Liver (tissue), 9 donors: ENCODE data around the gene NAALADL1. TPM values are rescaled to one million over a fixed set of nuclear protein-coding genes. Genes with fewer than 3 reads are reported as not detected.
A peak's percentile ranks its signal among the peaks of the same experiment; 100 is the strongest.

Source experiments
- DNase-seq: peaks from one replicate; pipeline ENCODE4 v3.0.0-alpha.2; 2017; ENCODE audit warnings: low spot score
- H3K27ac ChIP-seq, 2 donors: one replicate each; pipeline ENCODE4 v1.7.0; 2013; ENCODE audit warnings: inconsistent platforms in 2 of 2, low read length in 2 of 2, control low read depth in 1 of 2, low read depth in 1 of 2, mild to moderate bottlenecking in 1 of 2
- H3K27me3 ChIP-seq, 4 donors: one replicate each; pipeline versions ENCODE4 v1.6.1 to v1.7.0; 2013; ENCODE audit warnings: low read length in 3 of 4, inconsistent platforms in 1 of 4, mild to moderate bottlenecking in 1 of 4, moderate library complexity in 1 of 4; ENCODE audit not compliant: control insufficient read depth in 4 of 4, insufficient read depth in 4 of 4
- H3K36me3 ChIP-seq, 4 donors: one replicate each; pipeline versions ENCODE4 v1.6.1 to v1.7.0; 2013; ENCODE audit warnings: low read length in 3 of 4, mild to moderate bottlenecking in 3 of 4, low read depth in 1 of 4, moderate library complexity in 1 of 4; ENCODE audit not compliant: control insufficient read depth in 4 of 4, insufficient read depth in 3 of 4
- H3K4me1 ChIP-seq, 4 donors: one replicate each; pipeline versions ENCODE4 v1.6.1 to v1.7.0; 2013; ENCODE audit warnings: low read length in 3 of 4, mild to moderate bottlenecking in 3 of 4, moderate library complexity in 1 of 4; ENCODE audit not compliant: control insufficient read depth in 4 of 4, insufficient read depth in 4 of 4
- H3K4me3 ChIP-seq, 3 donors: one replicate each; pipeline versions ENCODE4 v1.6.1 to v1.7.0; 2013; ENCODE audit warnings: low read length in 3 of 3, control low read depth in 1 of 3, low read depth in 1 of 3, mild to moderate bottlenecking in 1 of 3
- H3K9ac ChIP-seq, 2 donors: one replicate each; pipeline ENCODE4 v1.7.0; 2013; ENCODE audit warnings: low read length in 2 of 2, mild to moderate bottlenecking in 2 of 2, moderate library complexity in 2 of 2, control low read depth in 1 of 2, low read depth in 1 of 2
- H3K9me3 ChIP-seq, 4 donors: one replicate each; pipeline versions ENCODE4 v1.6.1 to v1.7.0; 2013; ENCODE audit warnings: low read length in 3 of 4; ENCODE audit not compliant: control insufficient read depth in 4 of 4
- EGR1 ChIP-seq, 2 donors: IDR thresholded peaks; 2 replicates each; pipeline ENCODE4 v1.6.1; 2016 to 2018; ENCODE audit warnings: antibody characterized with exemption in 2 of 2, low read depth in 2 of 2
- FOXA1 ChIP-seq: IDR thresholded peaks from 2 replicates; pipeline ENCODE4 v1.6.1; 2016; ENCODE audit warnings: antibody characterized with exemption
- FOXA2 ChIP-seq: IDR thresholded peaks from 2 replicates; pipeline ENCODE4 v1.6.1; 2016; ENCODE audit warnings: antibody characterized with exemption
- GABPA ChIP-seq, 2 donors: IDR thresholded peaks in 1 of 2; conservative IDR thresholded peaks in 1 of 2; 2 replicates each; pipeline ENCODE4 v1.6.1; 2016; ENCODE audit warnings: antibody characterized with exemption in 2 of 2, mild to moderate bottlenecking in 1 of 2, moderate library complexity in 1 of 2
- HNF4A ChIP-seq, 2 donors: conservative IDR thresholded peaks; 2 replicates each; pipeline ENCODE4 v1.6.1; 2016; ENCODE audit warnings: antibody characterized with exemption in 2 of 2, mild to moderate bottlenecking in 2 of 2
- HNF4G ChIP-seq: IDR thresholded peaks from 2 replicates; pipeline ENCODE4 v1.6.1; 2016; ENCODE audit warnings: antibody characterized with exemption
- JUND ChIP-seq, 2 donors: IDR thresholded peaks; 2 replicates each; pipeline ENCODE4 v1.6.1; 2016; ENCODE audit warnings: antibody characterized with exemption in 2 of 2
- NR2F2 ChIP-seq: IDR thresholded peaks from 2 replicates; pipeline ENCODE4 v1.6.1; 2016; ENCODE audit warnings: antibody characterized with exemption
- RAD21 ChIP-seq, 2 donors: IDR thresholded peaks; 2 replicates each; pipeline ENCODE4 v1.6.1; 2016; ENCODE audit warnings: antibody characterized with exemption in 2 of 2, mild to moderate bottlenecking in 2 of 2
- RXRA ChIP-seq, 2 donors: IDR thresholded peaks; 2 replicates each; pipeline ENCODE4 v1.6.1; 2017 to 2018; ENCODE audit warnings: antibody characterized with exemption in 2 of 2, mild to moderate bottlenecking in 1 of 2
- SP1 ChIP-seq: IDR thresholded peaks from 2 replicates; pipeline ENCODE4 v1.6.1; 2018; ENCODE audit warnings: antibody characterized with exemption, mild to moderate bottlenecking
- TAF1 ChIP-seq: conservative IDR thresholded peaks from 2 replicates; pipeline ENCODE4 v1.6.1; 2016; ENCODE audit warnings: antibody characterized with exemption, mild to moderate bottlenecking
- YY1 ChIP-seq: IDR thresholded peaks from 2 replicates; pipeline ENCODE4 v1.6.1; 2016; ENCODE audit warnings: antibody characterized with exemption, mild to moderate bottlenecking
- WGBS: extraction: QIAGEN DNeasy Blood & Tissue Kit; methylation state at CpG from one replicate; pipeline ENCODE4 v1.1.7; 2013; 5-methylcytosine and 5-hydroxymethylcytosine counted together
- polyA plus RNA-seq, 2 donors: library from polyadenylated mRNA; stranded (reverse) in 1 of 2; unstranded in 1 of 2; fragments of 200-250 nt in 1 of 2; fragments of >200 nt in 1 of 2; fragmentation: Nextera tagmentation in 1 of 2; extraction: Ambion mirVana in 1 of 2; gene quantifications; one replicate each; pipeline versions ENCODE4 v1.2.1 to v1.2.3, GENCODE V29; 2013 to 2015
- total RNA-seq, 2 donors: library from RNA; depleted of rRNA; stranded (reverse); fragments of >200 nt; gene quantifications; one replicate each; pipeline ENCODE4 v1.2.3, GENCODE V29; 2014
- TF ChIP-seq, protein P1 (sequence below): IDR thresholded peaks from 2 replicates; pipeline ENCODE4 v1.6.1; 2016; ENCODE audit warnings: antibody characterized with exemption, mild to moderate bottlenecking
- TF ChIP-seq, protein P2 (sequence below): fragments of 150-350 bp; IDR thresholded peaks from 2 replicates; pipeline ENCODE4 v1.5.1; 2017; ENCODE audit warnings: improper control_type of control experiment, low read depth, low read length; ENCODE audit not compliant: missing input control
- TF ChIP-seq, protein P3 (sequence below): IDR thresholded peaks from 2 replicates; pipeline ENCODE4 v1.6.1; 2016; ENCODE audit warnings: antibody characterized with exemption
- TF ChIP-seq, protein P4 (sequence below): IDR thresholded peaks from 2 replicates; pipeline ENCODE4 v1.6.1; 2016; ENCODE audit warnings: antibody characterized with exemption
- TF ChIP-seq, protein P5 (sequence below): IDR thresholded peaks from 2 replicates; pipeline ENCODE4 v1.6.1; 2016; ENCODE audit warnings: antibody characterized with exemption
- donor health status: healthy.
- donor health status: healthy.
- donor health status: healthy.
- donor health status: healthy.
- donor health status: healthy.

The NAALADL1 gene
- total and polyA plus RNA-seq, 4 donors: 1.2 to 2.1 (median 1.6) TPM

DNA sequence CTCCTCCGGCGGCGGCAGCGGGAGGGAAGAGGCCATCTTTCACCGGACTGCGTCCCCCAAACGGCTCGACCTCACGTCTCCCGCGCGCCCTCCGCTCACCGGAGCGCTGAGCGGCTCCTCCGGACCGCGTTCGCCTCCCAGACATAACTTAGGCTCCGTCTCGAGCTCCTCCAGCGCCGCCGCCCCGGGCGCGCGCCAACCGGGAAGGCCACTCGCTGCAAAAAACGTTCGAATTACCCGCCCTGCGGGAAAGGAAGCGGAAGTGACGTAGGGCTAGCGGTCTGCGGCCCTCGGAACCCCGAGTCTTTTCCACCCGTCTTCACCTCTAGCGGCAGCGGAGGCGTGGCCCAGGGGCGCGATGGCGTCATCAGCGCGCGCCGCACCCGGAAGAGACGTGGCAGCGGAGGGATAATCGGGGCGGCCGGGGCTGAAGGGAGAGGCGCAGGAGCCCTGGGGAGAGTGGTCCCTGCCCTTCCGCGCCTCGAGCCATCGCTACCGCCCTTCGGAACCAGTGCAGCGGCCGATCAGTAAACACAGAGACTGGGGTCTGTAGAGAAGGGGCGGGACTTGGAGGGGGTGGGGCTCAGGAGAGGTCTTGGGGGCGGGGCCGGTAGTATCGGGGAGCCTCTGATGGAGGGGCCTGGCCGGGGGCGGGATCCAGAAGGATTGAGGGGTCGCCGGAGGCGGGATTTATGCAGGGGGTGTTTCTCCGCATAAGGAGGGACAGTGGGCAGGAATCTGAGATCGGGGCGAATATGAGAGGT, 25.7 kb upstream of the NAALADL1 start, which contains the start of the genes CDCA5 and ZFPL1:
TSS of gene CDCA5 (minus strand) at position 207 of the 764 bp plus-strand sequence. CDS start at position 145, 62 bp downstream.
TSS of gene ZFPL1 (plus strand) at position 389 of the 764 bp plus-strand sequence. CDS start 477 bp downstream, outside the sequence.
- DNase-seq: peak; percentile 96
- Histone ChIP-seq H3K27ac (peak within 1 kb of the TSS; percentile 80 to 89), H3K27me3 (no peaks in the 10 kb centered on the region), H3K9me3 (no peaks in the 10 kb centered on the region), H3K4me1 (peaks cover 10 to 23% (median 18%) of the 10 kb centered on the region in 4 donors), H3K9ac (peak within 1 kb of the TSS; percentile 79 to 91), H3K4me3 (peak within 1 kb of the TSS; percentile 75 to 96 (median 80)), H3K36me3 (peaks cover 5 to 32% (median 10%) of the 10 kb centered on the region in 4 donors)
- peak; percentile 84 for TF ChIP-seq SP1
- TF ChIP-seq, protein P1, sequence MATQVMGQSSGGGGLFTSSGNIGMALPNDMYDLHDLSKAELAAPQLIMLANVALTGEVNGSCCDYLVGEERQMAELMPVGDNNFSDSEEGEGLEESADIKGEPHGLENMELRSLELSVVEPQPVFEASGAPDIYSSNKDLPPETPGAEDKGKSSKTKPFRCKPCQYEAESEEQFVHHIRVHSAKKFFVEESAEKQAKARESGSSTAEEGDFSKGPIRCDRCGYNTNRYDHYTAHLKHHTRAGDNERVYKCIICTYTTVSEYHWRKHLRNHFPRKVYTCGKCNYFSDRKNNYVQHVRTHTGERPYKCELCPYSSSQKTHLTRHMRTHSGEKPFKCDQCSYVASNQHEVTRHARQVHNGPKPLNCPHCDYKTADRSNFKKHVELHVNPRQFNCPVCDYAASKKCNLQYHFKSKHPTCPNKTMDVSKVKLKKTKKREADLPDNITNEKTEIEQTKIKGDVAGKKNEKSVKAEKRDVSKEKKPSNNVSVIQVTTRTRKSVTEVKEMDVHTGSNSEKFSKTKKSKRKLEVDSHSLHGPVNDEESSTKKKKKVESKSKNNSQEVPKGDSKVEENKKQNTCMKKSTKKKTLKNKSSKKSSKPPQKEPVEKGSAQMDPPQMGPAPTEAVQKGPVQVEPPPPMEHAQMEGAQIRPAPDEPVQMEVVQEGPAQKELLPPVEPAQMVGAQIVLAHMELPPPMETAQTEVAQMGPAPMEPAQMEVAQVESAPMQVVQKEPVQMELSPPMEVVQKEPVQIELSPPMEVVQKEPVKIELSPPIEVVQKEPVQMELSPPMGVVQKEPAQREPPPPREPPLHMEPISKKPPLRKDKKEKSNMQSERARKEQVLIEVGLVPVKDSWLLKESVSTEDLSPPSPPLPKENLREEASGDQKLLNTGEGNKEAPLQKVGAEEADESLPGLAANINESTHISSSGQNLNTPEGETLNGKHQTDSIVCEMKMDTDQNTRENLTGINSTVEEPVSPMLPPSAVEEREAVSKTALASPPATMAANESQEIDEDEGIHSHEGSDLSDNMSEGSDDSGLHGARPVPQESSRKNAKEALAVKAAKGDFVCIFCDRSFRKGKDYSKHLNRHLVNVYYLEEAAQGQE: peak; percentile 39
- peak in 1 of 2 donors; percentile 41 for TF ChIP-seq JUND (IDR thresholded peaks at IDR 0.05)
- peak; percentile 21 for TF ChIP-seq FOXA1
- TF ChIP-seq TAF1: no peak
- no peak for TF ChIP-seq HNF4A (conservative IDR thresholded peaks at IDR 0.05)
- peak in 1 of 2 donors; percentile 44 for TF ChIP-seq RAD21 (IDR thresholded peaks at IDR 0.05)
- TF ChIP-seq, protein P2, sequence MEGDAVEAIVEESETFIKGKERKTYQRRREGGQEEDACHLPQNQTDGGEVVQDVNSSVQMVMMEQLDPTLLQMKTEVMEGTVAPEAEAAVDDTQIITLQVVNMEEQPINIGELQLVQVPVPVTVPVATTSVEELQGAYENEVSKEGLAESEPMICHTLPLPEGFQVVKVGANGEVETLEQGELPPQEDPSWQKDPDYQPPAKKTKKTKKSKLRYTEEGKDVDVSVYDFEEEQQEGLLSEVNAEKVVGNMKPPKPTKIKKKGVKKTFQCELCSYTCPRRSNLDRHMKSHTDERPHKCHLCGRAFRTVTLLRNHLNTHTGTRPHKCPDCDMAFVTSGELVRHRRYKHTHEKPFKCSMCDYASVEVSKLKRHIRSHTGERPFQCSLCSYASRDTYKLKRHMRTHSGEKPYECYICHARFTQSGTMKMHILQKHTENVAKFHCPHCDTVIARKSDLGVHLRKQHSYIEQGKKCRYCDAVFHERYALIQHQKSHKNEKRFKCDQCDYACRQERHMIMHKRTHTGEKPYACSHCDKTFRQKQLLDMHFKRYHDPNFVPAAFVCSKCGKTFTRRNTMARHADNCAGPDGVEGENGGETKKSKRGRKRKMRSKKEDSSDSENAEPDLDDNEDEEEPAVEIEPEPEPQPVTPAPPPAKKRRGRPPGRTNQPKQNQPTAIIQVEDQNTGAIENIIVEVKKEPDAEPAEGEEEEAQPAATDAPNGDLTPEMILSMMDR: no peak
- peak; percentile 55 to 90 for TF ChIP-seq EGR1 (IDR thresholded peaks at IDR 0.05; ENCODE audit: low read depth in 2 of 2)
- TF ChIP-seq, protein P3, sequence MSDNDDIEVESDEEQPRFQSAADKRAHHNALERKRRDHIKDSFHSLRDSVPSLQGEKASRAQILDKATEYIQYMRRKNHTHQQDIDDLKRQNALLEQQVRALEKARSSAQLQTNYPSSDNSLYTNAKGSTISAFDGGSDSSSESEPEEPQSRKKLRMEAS: no peak
- TF ChIP-seq, protein P4, sequence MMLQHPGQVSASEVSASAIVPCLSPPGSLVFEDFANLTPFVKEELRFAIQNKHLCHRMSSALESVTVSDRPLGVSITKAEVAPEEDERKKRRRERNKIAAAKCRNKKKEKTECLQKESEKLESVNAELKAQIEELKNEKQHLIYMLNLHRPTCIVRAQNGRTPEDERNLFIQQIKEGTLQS: peak; percentile 44
- TF ChIP-seq YY1: peak; percentile 83
- TF ChIP-seq RXRA (IDR thresholded peaks at IDR 0.05): peak; percentile 39 to 42
- TF ChIP-seq GABPA (IDR thresholded peaks at IDR 0.05 in 1 of 2, conservative IDR thresholded peaks at IDR 0.05 in 1 of 2): peak; percentile 93 to 99
- TF ChIP-seq, protein P5, sequence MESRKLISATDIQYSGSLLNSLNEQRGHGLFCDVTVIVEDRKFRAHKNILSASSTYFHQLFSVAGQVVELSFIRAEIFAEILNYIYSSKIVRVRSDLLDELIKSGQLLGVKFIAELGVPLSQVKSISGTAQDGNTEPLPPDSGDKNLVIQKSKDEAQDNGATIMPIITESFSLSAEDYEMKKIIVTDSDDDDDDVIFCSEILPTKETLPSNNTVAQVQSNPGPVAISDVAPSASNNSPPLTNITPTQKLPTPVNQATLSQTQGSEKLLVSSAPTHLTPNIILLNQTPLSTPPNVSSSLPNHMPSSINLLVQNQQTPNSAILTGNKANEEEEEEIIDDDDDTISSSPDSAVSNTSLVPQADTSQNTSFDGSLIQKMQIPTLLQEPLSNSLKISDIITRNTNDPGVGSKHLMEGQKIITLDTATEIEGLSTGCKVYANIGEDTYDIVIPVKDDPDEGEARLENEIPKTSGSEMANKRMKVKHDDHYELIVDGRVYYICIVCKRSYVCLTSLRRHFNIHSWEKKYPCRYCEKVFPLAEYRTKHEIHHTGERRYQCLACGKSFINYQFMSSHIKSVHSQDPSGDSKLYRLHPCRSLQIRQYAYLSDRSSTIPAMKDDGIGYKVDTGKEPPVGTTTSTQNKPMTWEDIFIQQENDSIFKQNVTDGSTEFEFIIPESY: peak; percentile 81
- TF ChIP-seq FOXA2: no peak
- TF ChIP-seq NR2F2: peak; percentile 49
- no peak for TF ChIP-seq HNF4G
- WGBS: under 1% methylated on average over 79 of the region's 79 CpGs
